Chondrocyte (in vitro differentiated cells): ENCODE data around the gene GPR161. TPM values are rescaled to one million over a fixed set of nuclear protein-coding genes. Genes with fewer than 3 reads are reported as not detected.

Experiments
- DNase-seq: peaks from one replicate; pipeline ENCODE4 v3.0.0; 2021; ENCODE audit warnings: mixed read lengths, low spot score
- H3K27ac Mint-ChIP-seq: one replicate; pipeline ENCODE4 v1.8.0; 2021; ENCODE audit warnings: mild to moderate bottlenecking, moderate library complexity, mixed read lengths; ENCODE audit not compliant: unreplicated experiment
- H3K27me3 Mint-ChIP-seq: 2 replicates; pipeline ENCODE4 v1.8.0; 2021; ENCODE audit warnings: low read depth, mixed read lengths
- H3K36me3 Mint-ChIP-seq: 2 replicates; pipeline ENCODE4 v1.8.0; 2021; ENCODE audit warnings: low read depth, mixed read lengths
- H3K4me1 Mint-ChIP-seq: 2 replicates; pipeline ENCODE4 v1.8.0; 2021; ENCODE audit warnings: low read depth, mild to moderate bottlenecking, mixed read lengths
- H3K4me3 Mint-ChIP-seq: one replicate; pipeline ENCODE4 v1.8.0; 2021; ENCODE audit warnings: mild to moderate bottlenecking, moderate library complexity, mixed read lengths; ENCODE audit not compliant: unreplicated experiment
- H3K9me3 Mint-ChIP-seq: 2 replicates; pipeline ENCODE4 v1.8.0; 2021; ENCODE audit warnings: low read depth, mixed read lengths
- CTCF ChIP-seq: fragments of 200-600 bp; sonication (generic); IDR thresholded peaks from 2 replicates; pipeline ENCODE4 v1.5.0; 2021; ENCODE audit warnings: antibody characterized with exemption, mild to moderate bottlenecking, moderate library complexity
- total RNA-seq: library from RNA; stranded (reverse); gene quantifications from 3 replicates; pipeline ENCODE4 v1.2.1, GENCODE V29; 2021

Gene GPR161
- total RNA-seq, 1 donor from 2014 or later, result 33.5 TPM

GRCh38 chr1:168096296-168097165 lies 40.2 kb downstream of the GPR161 start:
- Mint-ChIP-seq H3K36me3 (peaks cover 25% of the 10 kb centered on the region), H3K4me3 (no peak overlapping the region), H3K4me1 (peaks cover 5% of the 10 kb centered on the region), H3K9me3 (no peaks in the 10 kb centered on the region), H3K27ac (no peak overlapping the region), H3K27me3 (no peaks in the 10 kb centered on the region)
- no peak for TF ChIP-seq CTCF
- no peak for DNase-seq

GRCh38 chr1:168095476-168095875 lies 41.3 kb downstream of the GPR161 start:
- Mint-ChIP-seq H3K27me3 (no peaks in the 10 kb centered on the region), H3K4me3 (no peak overlapping the region), H3K27ac (no peak overlapping the region), H3K36me3 (peaks cover 25% of the 10 kb centered on the region), H3K9me3 (no peaks in the 10 kb centered on the region), H3K4me1 (peaks cover 2% of the 10 kb centered on the region)
- TF ChIP-seq CTCF, result no peak
- no peak for DNase-seq

- Mint-ChIP-seq H3K4me1 (peaks cover 8% of the 10 kb centered on the region), H3K27me3 (no peaks in the 10 kb centered on the region), H3K27ac (no peak overlapping the region), H3K4me3 (no peak overlapping the region), H3K36me3 (peaks cover 21% of the 10 kb centered on the region), H3K9me3 (no peaks in the 10 kb centered on the region)
- DNase-seq, result no peak
- TF ChIP-seq CTCF, result no peak
Observed at GRCh38 chr1:168093616-168094015, 43.1 kb downstream of the GPR161 start.

- no peaks in the 10 kb centered on the region for H3K27me3 Mint-ChIP-seq
- H3K36me3 Mint-ChIP-seq, result peaks cover 23% of the 10 kb centered on the region
- peaks cover 8% of the 10 kb centered on the region for H3K4me1 Mint-ChIP-seq
- no peak overlapping the region for H3K4me3 Mint-ChIP-seq
- no peak overlapping the region for H3K27ac Mint-ChIP-seq
- TF ChIP-seq CTCF, result peak; percentile 63
- no peaks in the 10 kb centered on the region for H3K9me3 Mint-ChIP-seq
- DNase-seq, result no peak
Observed at GRCh38 chr1:168092566-168093355, 44.0 kb downstream of the GPR161 start.
